Aorta (tissue), 5 donors: ENCODE results near the gene TLN1. TPM values are rescaled to one million over a fixed set of nuclear protein-coding genes. Genes with fewer than 3 reads are reported as not detected.

Source experiments
- ATAC-seq: fragments of 200-7000 bp; cut with Tn5 transposase; one replicate; pipeline ENCODE4 v1.9.1; 2022; ENCODE audit warnings: moderate library complexity; ENCODE audit not compliant: low FRiP score
- DNase-seq, 2 donors: peaks; one replicate each; pipeline ENCODE4 v3.0.0-alpha.2; 2020
- H3K27ac ChIP-seq, 2 donors: one replicate each; pipeline ENCODE4 v1.5.1; 2013; ENCODE audit warnings: low read length in 2 of 2, mild to moderate bottlenecking in 2 of 2, moderate library complexity in 2 of 2, control low read depth in 1 of 2, inconsistent platforms in 1 of 2, low read depth in 1 of 2
- H3K27me3 ChIP-seq, 2 donors: one replicate each; pipeline ENCODE4 v1.6.1; 2013; ENCODE audit warnings: control low read depth in 1 of 2, low read length in 1 of 2, mild to moderate bottlenecking in 1 of 2, moderate library complexity in 1 of 2; ENCODE audit not compliant: insufficient read depth in 2 of 2, control insufficient read depth in 1 of 2
- H3K36me3 ChIP-seq, 2 donors: one replicate each; pipeline ENCODE4 v1.6.1; 2013; ENCODE audit warnings: control low read depth in 1 of 2, low read length in 1 of 2, mild to moderate bottlenecking in 1 of 2; ENCODE audit not compliant: insufficient read depth in 2 of 2, control insufficient read depth in 1 of 2
- H3K4me1 ChIP-seq, 2 donors: one replicate each; pipeline ENCODE4 v1.6.1; 2013; ENCODE audit warnings: low read length in 2 of 2, control low read depth in 1 of 2, mild to moderate bottlenecking in 1 of 2, moderate library complexity in 1 of 2; ENCODE audit not compliant: insufficient read depth in 2 of 2, control insufficient read depth in 1 of 2
- H3K4me3 ChIP-seq, 2 donors: one replicate each; pipeline ENCODE4 v1.5.1; 2013; ENCODE audit warnings: low read length in 2 of 2, control low read depth in 1 of 2, mild to moderate bottlenecking in 1 of 2
- H3K9me3 ChIP-seq: one replicate; pipeline ENCODE4 v1.6.1; 2013; ENCODE audit warnings: mild to moderate bottlenecking, low read length; ENCODE audit not compliant: control insufficient read depth
- WGBS, 2 donors: extraction: QIAGEN DNeasy Blood & Tissue Kit; methylation state at CpG; one replicate each; pipeline ENCODE4 v1.1.7; 2013; 5-methylcytosine and 5-hydroxymethylcytosine counted together
- intact Hi-C, 2 donors: fragments of 100-400 bp; cut with DNase I; formaldehyde crosslinking; loops; one replicate each; pipeline versions ENCODE4 v1.14.2 to v1.15.0; 2022
- polyA plus RNA-seq, 2 donors: library from polyadenylated mRNA; stranded (reverse); fragments of 200-250 nt; gene quantifications; one replicate each; pipeline ENCODE4 v1.2.3, GENCODE V29; 2013
- total RNA-seq, 2 donors: library from RNA; stranded (reverse); fragmentation: NEBNext Ultra II Directional; extraction: Animal tissue kit (Norgen Biotek cat#: 25700); gene quantifications; one replicate each; pipeline ENCODE4 v1.2.1, GENCODE V29; 2021
- donor health status: healthy with polysubstance abuse.
- donor health status: Bipolar disorder and iron deficiency.
- donor health status: DM: no; HTN: no; CAD: no.
- donor health status: DM: no; HTN: no; CAD: no.
- donor health status: DM: yes; HTN: yes; CAD: no.

TLN1 gene
- total and polyA plus RNA-seq, 4 donors: 160 to 1,271 (median 558) TPM

- Histone ChIP-seq H3K4me3 (peak overlapping the region; percentile 92 to 96), H3K27ac (peak overlapping the region; percentile 59 to 65), H3K4me1 (no peaks in the 10 kb centered on the region), H3K36me3 (peaks cover 0 to 13% of the 10 kb centered on the region in 2 donors), H3K9me3 (no peaks in the 10 kb centered on the region), H3K27me3 (no peaks in the 10 kb centered on the region)
- intact Hi-C loops: loop anchor here in 1 of 2 donors (1.0 kb wide), 1 partner anchor 85 kb away; no protein-coding TSS in a partner anchor
- no peak for DNase-seq
- no peak for ATAC-seq
- 0 to 1% methylated on average over 24 of the region's 24 CpGs for WGBS, 2 donors
Measured at GRCh38 chr9:35748242-35748857, 16.4 kb upstream of the TLN1 start.

GRCh38 chr9:35746583-35746982 is 14.6 kb upstream of the TLN1 start:
- peaks cover 0 to 5% of the 10 kb centered on the region in 2 donors for H3K36me3 ChIP-seq
- no peaks in the 10 kb centered on the region for H3K27me3 ChIP-seq
- 29 to 34% methylated on average over 3 of the region's 3 CpGs for WGBS, 2 donors
- H3K27ac ChIP-seq: no peak overlapping the region
- ATAC-seq (no peak), DNase-seq (no peak)
- intact Hi-C loops: no loop called here
- H3K9me3 ChIP-seq: no peaks in the 10 kb centered on the region
- peak overlapping the region; percentile 5 to 96 for H3K4me3 ChIP-seq
- H3K4me1 ChIP-seq: no peaks in the 10 kb centered on the region

DNA sequence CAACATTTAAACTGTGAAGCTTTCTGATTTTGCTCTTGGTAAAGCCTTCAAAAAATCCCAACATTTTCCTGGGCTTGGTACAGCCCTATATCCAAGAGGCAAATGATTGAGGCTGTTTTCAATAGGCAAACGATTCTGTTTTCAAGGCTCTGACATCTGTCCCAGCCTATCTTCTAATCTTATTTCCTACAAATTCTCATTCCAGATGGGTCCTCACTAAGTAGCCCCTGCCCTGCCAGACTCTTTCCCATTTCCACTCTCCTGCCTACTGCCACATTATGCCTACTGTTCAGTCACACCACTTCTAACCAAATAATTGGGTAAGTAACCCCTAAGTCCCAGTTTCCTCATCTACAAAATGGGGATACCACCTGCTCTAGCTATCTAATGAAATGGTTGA is 13.6 kb upstream of the TLN1 start:
- Histone ChIP-seq H3K4me1 (no peaks in the 10 kb centered on the region), H3K36me3 (peaks cover 0 to 5% of the 10 kb centered on the region in 2 donors), H3K27me3 (no peaks in the 10 kb centered on the region), H3K27ac (no peak overlapping the region), H3K4me3 (no peak overlapping the region), H3K9me3 (no peaks in the 10 kb centered on the region)
- ATAC-seq: no peak
- intact Hi-C loops: no loop called here
- 52 to 57% methylated on average over 1 of the region's 1 CpG for WGBS, 2 donors
- no peak for DNase-seq

DNA sequence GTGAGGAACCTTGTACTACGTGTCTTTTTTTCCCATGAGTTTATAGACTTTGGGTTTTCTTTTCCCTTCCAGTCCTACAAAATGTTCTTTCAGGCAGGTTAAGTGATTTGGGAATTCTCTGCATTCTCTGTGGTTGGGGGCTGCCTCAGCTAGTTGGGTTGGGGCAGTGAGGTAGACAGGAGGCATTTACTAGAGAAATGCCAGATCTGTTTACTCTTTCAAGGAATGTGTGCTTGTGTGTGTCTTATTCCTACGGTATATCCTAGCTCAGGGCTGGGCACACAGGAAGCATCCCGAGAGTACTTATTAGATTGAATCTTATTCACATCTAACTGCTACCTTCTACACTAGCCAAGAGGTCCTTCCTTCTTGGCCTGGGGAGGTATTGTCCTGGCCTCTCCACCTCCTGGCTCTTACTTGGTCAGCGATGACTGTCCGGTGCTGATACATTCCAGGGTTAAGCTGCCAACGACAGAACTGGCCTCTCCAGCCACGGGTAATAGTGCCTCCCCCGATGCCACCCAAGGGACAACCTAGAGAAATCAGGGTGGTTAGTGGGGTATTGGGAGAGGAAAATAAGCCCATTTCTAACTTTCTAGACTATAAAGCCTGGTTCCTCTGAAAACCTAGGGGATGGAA is 12.0 kb upstream of the TLN1 start:
- Histone ChIP-seq H3K27ac (peak overlapping the region in 1 of 2 donors; percentile 26), H3K4me1 (no peaks in the 10 kb centered on the region), H3K36me3 (peaks cover 0 to 11% of the 10 kb centered on the region in 2 donors), H3K27me3 (no peaks in the 10 kb centered on the region), H3K4me3 (no peak overlapping the region), H3K9me3 (no peaks in the 10 kb centered on the region)
- 73 to 74% methylated on average over 8 of the region's 8 CpGs for WGBS, 2 donors
- DNase-seq (no peak), ATAC-seq (no peak)
- intact Hi-C loops: no loop called here

GRCh38 chr9:35743452-35743851 is 11.5 kb upstream of the TLN1 start:
- no peak overlapping the region for H3K27ac ChIP-seq
- ATAC-seq: no peak
- WGBS, 2 donors: 66 to 67% methylated on average over 2 of the region's 2 CpGs
- no peak overlapping the region for H3K4me3 ChIP-seq
- no peaks in the 10 kb centered on the region for H3K4me1 ChIP-seq
- peaks cover 0 to 12% of the 10 kb centered on the region in 2 donors for H3K36me3 ChIP-seq
- no peak for DNase-seq
- H3K27me3 ChIP-seq: no peaks in the 10 kb centered on the region
- intact Hi-C loops: no loop called here
- no peaks in the 10 kb centered on the region for H3K9me3 ChIP-seq

DNA sequence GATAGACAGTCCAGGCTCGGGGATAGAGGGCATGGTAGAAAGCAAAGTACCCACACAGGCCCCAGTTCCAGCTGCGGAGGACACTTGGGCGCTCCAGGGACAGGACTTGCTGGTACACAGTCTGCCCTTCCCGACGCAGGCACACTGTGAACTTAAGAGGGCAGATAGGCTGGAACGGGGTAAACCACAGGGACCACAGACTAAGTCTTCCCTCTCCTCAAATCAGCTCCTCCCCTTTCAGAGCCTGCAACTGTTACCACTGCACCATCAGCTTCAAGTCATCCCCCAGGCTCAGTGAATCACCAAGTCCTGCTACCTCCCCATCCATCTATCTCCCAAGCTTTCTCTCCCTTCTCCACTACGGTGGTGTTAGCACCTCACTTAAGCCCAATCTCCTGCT is 9.7 kb upstream of the TLN1 start:
- no peak overlapping the region for H3K27ac ChIP-seq

DNA sequence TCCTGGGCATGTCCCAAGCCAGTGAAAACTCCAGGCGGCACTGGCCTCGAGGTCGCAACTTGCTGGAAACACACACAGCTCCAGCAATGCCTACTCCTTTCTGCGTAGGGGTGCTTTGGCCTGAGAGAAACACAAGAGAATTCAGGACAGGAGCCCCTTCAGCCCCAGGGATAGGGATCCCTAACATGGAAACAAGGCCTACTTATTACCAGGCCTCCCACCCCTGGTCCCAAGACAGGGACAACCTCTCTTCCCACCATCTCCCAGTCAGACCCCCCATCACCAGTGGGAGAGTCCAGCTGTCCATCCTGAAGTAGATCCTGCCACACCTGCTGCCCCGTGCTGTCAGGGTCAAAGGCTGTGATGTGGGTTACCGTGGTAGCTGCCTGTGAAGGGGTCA is 8.2 kb upstream of the TLN1 start:
- Histone ChIP-seq H3K36me3 (peaks cover 0 to 18% of the 10 kb centered on the region in 2 donors), H3K4me1 (no peaks in the 10 kb centered on the region), H3K27ac (no peak overlapping the region), H3K4me3 (no peak overlapping the region), H3K27me3 (no peaks in the 10 kb centered on the region), H3K9me3 (no peaks in the 10 kb centered on the region)
- ATAC-seq (no peak), DNase-seq (no peak)
- intact Hi-C loops: no loop called here
- WGBS, 2 donors: 83 to 85% methylated on average over 6 of the region's 6 CpGs

More for the DNA sequence above, 9.7 kb upstream of the TLN1 start:
- peaks cover 0 to 14% of the 10 kb centered on the region in 2 donors for H3K36me3 ChIP-seq
- WGBS, 2 donors: 86 to 89% methylated on average over 7 of the region's 7 CpGs
- H3K4me1 ChIP-seq: no peaks in the 10 kb centered on the region
- no peaks in the 10 kb centered on the region for H3K27me3 ChIP-seq
- no peaks in the 10 kb centered on the region for H3K9me3 ChIP-seq
- no peak for DNase-seq
- ATAC-seq: no peak
- no peak overlapping the region for H3K4me3 ChIP-seq
- intact Hi-C loops: no loop called here

- DNase-seq: no peak
- Histone ChIP-seq H3K27me3 (no peaks in the 10 kb centered on the region), H3K9me3 (no peaks in the 10 kb centered on the region), H3K36me3 (peaks cover 0 to 15% of the 10 kb centered on the region in 2 donors), H3K4me3 (no peak overlapping the region), H3K4me1 (no peaks in the 10 kb centered on the region), H3K27ac (no peak overlapping the region)
- ATAC-seq: no peak
- intact Hi-C loops: loop anchor here in 1 of 2 donors (5.0 kb wide), 1 partner anchor 53 kb away; the partner anchor contains the start of gene NPR2
- 79 to 82% methylated on average over 7 of the region's 7 CpGs for WGBS, 2 donors
Measured at GRCh38 chr9:35738924-35739323, 6.9 kb upstream of the TLN1 start.

DNA sequence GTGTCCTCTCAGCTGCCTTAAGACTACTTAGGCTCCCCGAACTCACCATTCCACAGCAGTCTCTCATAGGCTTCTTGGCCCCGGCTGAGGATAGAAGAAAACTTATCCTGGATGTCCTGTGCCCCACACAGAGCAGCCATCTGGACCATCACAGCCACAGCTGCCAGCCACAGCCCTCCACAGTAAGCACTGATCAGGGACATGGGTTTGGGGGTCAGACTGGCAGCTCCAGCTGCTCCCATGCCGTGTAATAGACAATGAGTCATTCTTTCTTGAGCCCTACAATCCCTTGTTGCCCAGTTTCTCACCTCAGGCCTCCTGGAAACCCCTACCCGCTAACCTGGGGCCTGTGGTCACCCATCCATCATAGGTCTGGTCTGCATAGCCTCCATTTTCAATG is 6.2 kb upstream of the TLN1 start:
- peaks cover 0 to 13% of the 10 kb centered on the region in 2 donors for H3K36me3 ChIP-seq
- ATAC-seq: no peak
- H3K27ac ChIP-seq: no peak overlapping the region
- 66 to 75% methylated on average over 4 of the region's 4 CpGs for WGBS, 2 donors
- no peaks in the 10 kb centered on the region for H3K27me3 ChIP-seq
- H3K9me3 ChIP-seq: no peaks in the 10 kb centered on the region
- H3K4me3 ChIP-seq: no peak overlapping the region
- intact Hi-C loops: loop anchor here in 1 of 2 donors (5.0 kb wide), 1 partner anchor 54 kb away; the partner anchor contains the start of gene NPR2
- DNase-seq: no peak
- no peaks in the 10 kb centered on the region for H3K4me1 ChIP-seq
